Thyroid gland (tissue), 4 donors: Measurements from ENCODE around the gene POLR3E.

Source experiments
- POLR2A ChIP-seq, 2 donors: fragments of 450-650 bp; IDR thresholded peaks; one replicate each; pipeline ENCODE4 v1.6.1; 2017; ENCODE audit warnings: antibody characterized with exemption in 2 of 2, mild to moderate bottlenecking in 2 of 2, moderate library complexity in 1 of 2
- TF ChIP-seq, protein P1 (sequence below), 6 experiments: fragments of 200-600 bp in 3 of 6; fragments of 450-650 bp in 3 of 6; sonication (generic) in 3 of 6; IDR thresholded peaks; one replicate each; pipeline ENCODE4 v1.5.1; 2016 to 2019; ENCODE audit warnings: antibody characterized with exemption in 6 of 6, mild to moderate bottlenecking in 2 of 6, inconsistent platforms in 1 of 6, moderate library complexity in 1 of 6

DNA sequence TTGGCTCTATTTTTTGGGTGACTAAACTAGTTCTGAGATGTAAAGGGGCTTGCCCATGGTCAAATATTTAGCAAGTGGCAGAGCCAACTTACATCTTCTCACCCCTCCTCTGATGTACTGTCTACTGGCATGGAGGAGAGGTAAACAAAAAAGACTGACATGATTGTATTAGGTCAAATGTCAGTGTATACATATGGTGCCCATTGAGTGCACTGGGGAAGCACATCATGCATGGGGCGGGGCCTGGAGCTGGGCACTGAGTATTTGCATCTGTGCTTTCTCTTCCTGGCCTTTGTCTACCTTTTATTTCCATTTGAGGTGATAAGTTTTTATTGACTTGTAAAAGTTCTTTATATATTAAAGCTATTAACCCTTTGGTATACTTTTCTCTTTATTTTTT is 22.3 kb upstream of the POLR3E start:
- TF ChIP-seq, protein P1, sequence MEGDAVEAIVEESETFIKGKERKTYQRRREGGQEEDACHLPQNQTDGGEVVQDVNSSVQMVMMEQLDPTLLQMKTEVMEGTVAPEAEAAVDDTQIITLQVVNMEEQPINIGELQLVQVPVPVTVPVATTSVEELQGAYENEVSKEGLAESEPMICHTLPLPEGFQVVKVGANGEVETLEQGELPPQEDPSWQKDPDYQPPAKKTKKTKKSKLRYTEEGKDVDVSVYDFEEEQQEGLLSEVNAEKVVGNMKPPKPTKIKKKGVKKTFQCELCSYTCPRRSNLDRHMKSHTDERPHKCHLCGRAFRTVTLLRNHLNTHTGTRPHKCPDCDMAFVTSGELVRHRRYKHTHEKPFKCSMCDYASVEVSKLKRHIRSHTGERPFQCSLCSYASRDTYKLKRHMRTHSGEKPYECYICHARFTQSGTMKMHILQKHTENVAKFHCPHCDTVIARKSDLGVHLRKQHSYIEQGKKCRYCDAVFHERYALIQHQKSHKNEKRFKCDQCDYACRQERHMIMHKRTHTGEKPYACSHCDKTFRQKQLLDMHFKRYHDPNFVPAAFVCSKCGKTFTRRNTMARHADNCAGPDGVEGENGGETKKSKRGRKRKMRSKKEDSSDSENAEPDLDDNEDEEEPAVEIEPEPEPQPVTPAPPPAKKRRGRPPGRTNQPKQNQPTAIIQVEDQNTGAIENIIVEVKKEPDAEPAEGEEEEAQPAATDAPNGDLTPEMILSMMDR (IDR thresholded peaks at IDR 0.05), result no peak
- TF ChIP-seq POLR2A (IDR thresholded peaks at IDR 0.05), result no peak
